GM10248 (cell line): ENCODE measurements around the gene ADCY1.

Experiments
- CTCF ChIA-PET: fragments of 300-600 bp; sonication (Branson Sonifier 250); formaldehyde crosslinking; extraction: SDS; loops from one replicate; lab custom pipeline; 2021; ENCODE audit warnings: antibody characterized with exemption; lab: Yijun Ruan, JAX
- POLR2A ChIA-PET: fragments of 350-650 bp; sonication (Branson Sonifier 250); formaldehyde crosslinking; extraction: SDS; loops from one replicate; lab custom pipeline; 2020; ENCODE audit warnings: antibody characterized with exemption; lab: Yijun Ruan, JAX
- DNase-seq: peaks from one replicate; pipeline ENCODE4 v3.0.0; 2012; ENCODE audit errors: extremely low spot score
- CTCF ChIP-seq: IDR thresholded peaks from 2 replicates; pipeline ENCODE4 v1.5.1; 2012; ENCODE audit warnings: mild to moderate bottlenecking, low read depth; ENCODE audit errors: extremely low read depth, missing control alignments, control extremely low read depth

ADCY1 gene

GRCh38 chr7:45695249-45695995 lies 121.3 kb downstream of the ADCY1 start:
- no peak for DNase-seq
- CTCF ChIA-PET = no interaction called here
- no peak for TF ChIP-seq CTCF
- POLR2A ChIA-PET = no interaction called here

- ChIA-PET CTCF (no interaction called here), POLR2A (no interaction called here)
- no peak for DNase-seq
- TF ChIP-seq CTCF = no peak
These were observed 122.3 kb downstream of the ADCY1 start for GRCh38 chr7:45696476-45696875.

GRCh38 chr7:45697576-45698136 lies 123.5 kb downstream of the ADCY1 start:
- ChIA-PET CTCF (no interaction called here), POLR2A (no interaction called here)
- no peak for TF ChIP-seq CTCF
- no peak for DNase-seq

GRCh38 chr7:45698303-45699014 lies 124.3 kb downstream of the ADCY1 start:
- DNase-seq = no peak
- CTCF ChIA-PET = no interaction called here
- POLR2A ChIA-PET = no interaction called here
- no peak for TF ChIP-seq CTCF

- DNase-seq = no peak
- CTCF ChIA-PET = no interaction called here
- TF ChIP-seq CTCF = no peak
- POLR2A ChIA-PET = no interaction called here
These were observed 124.8 kb downstream of the ADCY1 start for GRCh38 chr7:45699015-45699309.

- POLR2A ChIA-PET = no interaction called here
- CTCF ChIA-PET = no interaction called here
- TF ChIP-seq CTCF = no peak
- DNase-seq = no peak
These were observed 125.7 kb downstream of the ADCY1 start for GRCh38 chr7:45699726-45700390.
